Measurements from ENCODE around the gene SPEG. TPM values are rescaled to one million over a fixed set of nuclear protein-coding genes. Genes with fewer than 3 reads are reported as not detected.
A peak's percentile ranks its signal among the peaks of the same experiment; 100 is the strongest.

The SPEG gene
- total and polyA plus RNA-seq, 4 donors = 3.7 to 15.6 (median 9.6) TPM

- H3K4me3 ChIP-seq = no peak overlapping the region
- ATAC-seq (ENCODE audit: insufficient read depth, low FRiP score) = no peak
- H3K27me3 ChIP-seq (ENCODE audit: control insufficient read depth in 3 of 3, insufficient read depth in 3 of 3, low read length in 2 of 3) = no peaks in the 10 kb centered on the region
- no peaks in the 10 kb centered on the region for H3K9me3 ChIP-seq (ENCODE audit: control insufficient read depth in 4 of 4, insufficient read depth in 3 of 4, low read length in 3 of 4)
- peak overlapping the region in 1 of 2 donors; percentile 86 for H3K27ac ChIP-seq (ENCODE audit: low read depth in 1 of 2, low read length in 1 of 2)
- peaks cover 0 to 26% (median 2%) of the 10 kb centered on the region in 5 donors for H3K4me1 ChIP-seq (ENCODE audit: control insufficient read depth in 5 of 5, insufficient read depth in 5 of 5, low read length in 5 of 5)
- TF ChIP-seq CTCF (IDR thresholded peaks at IDR 0.05; ENCODE audit: control extremely low read depth, extremely low read depth) = no peak
- DNase-seq = no peak
- WGBS, 2 donors = 91 to 95% methylated on average over 9 of the region's 9 CpGs
- no peak overlapping the region for H3K9ac ChIP-seq (ENCODE audit: insufficient read depth in 1 of 2, low read length in 2 of 2)
- no peaks in the 10 kb centered on the region for H3K36me3 ChIP-seq (ENCODE audit: control insufficient read depth in 4 of 4, insufficient read depth in 4 of 4, low read length in 4 of 4)
Measured at GRCh38 chr2:219403861-219404260, 30.8 kb upstream of the SPEG start.

GRCh38 chr2:219404291-219404910 is 30.2 kb upstream of the SPEG start:
- Histone ChIP-seq H3K36me3 (ENCODE audit: control insufficient read depth in 4 of 4, insufficient read depth in 4 of 4, low read length in 4 of 4) (no peaks in the 10 kb centered on the region), H3K4me3 (no peak overlapping the region), H3K4me1 (ENCODE audit: control insufficient read depth in 5 of 5, insufficient read depth in 5 of 5, low read length in 5 of 5) (peaks cover 0 to 21% (median 2%) of the 10 kb centered on the region in 5 donors), H3K9me3 (ENCODE audit: control insufficient read depth in 4 of 4, insufficient read depth in 3 of 4, low read length in 3 of 4) (no peaks in the 10 kb centered on the region), H3K27me3 (ENCODE audit: control insufficient read depth in 3 of 3, insufficient read depth in 3 of 3, low read length in 2 of 3) (no peaks in the 10 kb centered on the region), H3K27ac (ENCODE audit: low read depth in 1 of 2, low read length in 1 of 2) (peak overlapping the region in 1 of 2 donors; percentile 86), H3K9ac (ENCODE audit: insufficient read depth in 1 of 2, low read length in 2 of 2) (no peak overlapping the region)
- TF ChIP-seq CTCF (IDR thresholded peaks at IDR 0.05; ENCODE audit: control extremely low read depth, extremely low read depth) = no peak
- 80 to 85% methylated on average over 10 of the region's 10 CpGs for WGBS, 2 donors
- ATAC-seq (ENCODE audit: insufficient read depth, low FRiP score) (no peak), DNase-seq (peak in 1 of 3 donors; percentile 40)

GRCh38 chr2:219404954-219405353 is 29.7 kb upstream of the SPEG start:
- Histone ChIP-seq H3K27me3 (ENCODE audit: control insufficient read depth in 3 of 3, insufficient read depth in 3 of 3, low read length in 2 of 3) (no peaks in the 10 kb centered on the region), H3K36me3 (ENCODE audit: control insufficient read depth in 4 of 4, insufficient read depth in 4 of 4, low read length in 4 of 4) (no peaks in the 10 kb centered on the region), H3K9ac (ENCODE audit: insufficient read depth in 1 of 2, low read length in 2 of 2) (no peak overlapping the region), H3K4me1 (ENCODE audit: control insufficient read depth in 5 of 5, insufficient read depth in 5 of 5, low read length in 5 of 5) (peaks cover 0 to 16% (median 0%) of the 10 kb centered on the region in 5 donors), H3K9me3 (ENCODE audit: control insufficient read depth in 4 of 4, insufficient read depth in 3 of 4, low read length in 3 of 4) (no peaks in the 10 kb centered on the region), H3K27ac (ENCODE audit: low read depth in 1 of 2, low read length in 1 of 2) (peak overlapping the region in 1 of 2 donors; percentile 86), H3K4me3 (no peak overlapping the region)
- no peak for DNase-seq
- no peak for ATAC-seq (ENCODE audit: insufficient read depth, low FRiP score)
- no peak for TF ChIP-seq CTCF (IDR thresholded peaks at IDR 0.05; ENCODE audit: control extremely low read depth, extremely low read depth)
- 78 to 91% methylated on average over 7 of the region's 7 CpGs for WGBS, 2 donors

GRCh38 chr2:219405451-219405850 is 29.2 kb upstream of the SPEG start:
- Histone ChIP-seq H3K4me3 (no peak overlapping the region), H3K27ac (ENCODE audit: low read depth in 1 of 2, low read length in 1 of 2) (peak overlapping the region in 1 of 2 donors; percentile 86), H3K9me3 (ENCODE audit: control insufficient read depth in 4 of 4, insufficient read depth in 3 of 4, low read length in 3 of 4) (no peaks in the 10 kb centered on the region), H3K4me1 (ENCODE audit: control insufficient read depth in 5 of 5, insufficient read depth in 5 of 5, low read length in 5 of 5) (peaks cover 0 to 13% (median 0%) of the 10 kb centered on the region in 5 donors), H3K36me3 (ENCODE audit: control insufficient read depth in 4 of 4, insufficient read depth in 4 of 4, low read length in 4 of 4) (no peaks in the 10 kb centered on the region), H3K27me3 (ENCODE audit: control insufficient read depth in 3 of 3, insufficient read depth in 3 of 3, low read length in 2 of 3) (no peaks in the 10 kb centered on the region), H3K9ac (ENCODE audit: insufficient read depth in 1 of 2, low read length in 2 of 2) (no peak overlapping the region)
- ATAC-seq (ENCODE audit: insufficient read depth, low FRiP score) (no peak), DNase-seq (no peak)
- whole genome bisulfite sequencing, 2 donors = 74 to 81% methylated on average over 9 of the region's 9 CpGs
- TF ChIP-seq CTCF (IDR thresholded peaks at IDR 0.05; ENCODE audit: control extremely low read depth, extremely low read depth) = no peak
